Measurements from ENCODE around the gene ELFN2.

Gene ELFN2

GRCh38 chr22:37330200-37331033 is 96.9 kb downstream of the ELFN2 start:
- TF ChIP-seq EGR1 (IDR thresholded peaks at IDR 0.05) (peak; percentile 75), YY1 (IDR thresholded peaks at IDR 0.05; ENCODE audit: low read depth) (no peak), ZBTB7A (IDR thresholded peaks at IDR 0.05; ENCODE audit: low read depth) (peak; percentile 73)

GRCh38 chr22:37329238-37330140 is 97.8 kb downstream of the ELFN2 start:
- TF ChIP-seq USF1 (IDR thresholded peaks at IDR 0.05) (no peak), TCF12 (IDR thresholded peaks at IDR 0.05; ENCODE audit: low read depth) (no peak)

GRCh38 chr22:37328017-37328416 is 99.3 kb downstream of the ELFN2 start:
- peak; percentile 73 for TF ChIP-seq EP300 (IDR thresholded peaks at IDR 0.05; ENCODE audit: borderline replicate concordance)
- peak; percentile 35; the same call in 1 of the 2 replicates for TF ChIP-seq NFIC (IDR thresholded peaks at IDR 0.05)
- peak; percentile 62 for TF ChIP-seq TEAD4 (IDR thresholded peaks at IDR 0.05)
- no peak for TF ChIP-seq RAD21 (IDR thresholded peaks at IDR 0.05; ENCODE audit: low read depth)
- no peak; the same call in 1 of the 2 replicates for TF ChIP-seq FOXM1 (IDR thresholded peaks at IDR 0.05; ENCODE audit: borderline replicate concordance, low read depth)
- peak; percentile 62 for TF ChIP-seq TCF12 (IDR thresholded peaks at IDR 0.05; ENCODE audit: low read depth)
- no peak for TF ChIP-seq CEBPB (IDR thresholded peaks at IDR 0.05)
- no peak for TF ChIP-seq ZBTB7A (IDR thresholded peaks at IDR 0.05; ENCODE audit: low read depth)
- no peak for TF ChIP-seq REST (IDR thresholded peaks at IDR 0.05; ENCODE audit: low read depth)

- TF ChIP-seq CEBPB (IDR thresholded peaks at IDR 0.05) (peak; percentile 56), MAX (IDR thresholded peaks at IDR 0.05) (no peak), RAD21 (IDR thresholded peaks at IDR 0.05; ENCODE audit: low read depth) (peak; percentile 12; the same call in 1 of the 2 replicates), USF1 (IDR thresholded peaks at IDR 0.05) (no peak), TCF12 (IDR thresholded peaks at IDR 0.05; ENCODE audit: low read depth) (0 out of 2 replicates have a peak, but pooled peaks have one; percentile 25), NFIC (IDR thresholded peaks at IDR 0.05) (peak; percentile 69), EP300 (IDR thresholded peaks at IDR 0.05; ENCODE audit: borderline replicate concordance) (peak; percentile 48; the same call in 1 of the 2 replicates)
These were observed 100.6 kb downstream of the ELFN2 start for GRCh38 chr22:37326726-37327125.

GRCh38 chr22:37325039-37325395 is 102.3 kb downstream of the ELFN2 start:
- TF ChIP-seq MAX (IDR thresholded peaks at IDR 0.05) = no peak
- TF ChIP-seq NFIC (IDR thresholded peaks at IDR 0.05) = no peak
- TF ChIP-seq RAD21 (IDR thresholded peaks at IDR 0.05; ENCODE audit: low read depth) = no peak
- no peak for TF ChIP-seq CEBPB (IDR thresholded peaks at IDR 0.05)
- no peak for TF ChIP-seq EP300 (IDR thresholded peaks at IDR 0.05; ENCODE audit: borderline replicate concordance)
- TF ChIP-seq USF1 (IDR thresholded peaks at IDR 0.05) = no peak
- TF ChIP-seq REST (IDR thresholded peaks at IDR 0.05; ENCODE audit: low read depth) = no peak
- no peak for TF ChIP-seq TCF12 (IDR thresholded peaks at IDR 0.05; ENCODE audit: low read depth)
- no peak for TF ChIP-seq EGR1 (IDR thresholded peaks at IDR 0.05)
- TF ChIP-seq TAF1 (IDR thresholded peaks at IDR 0.05; ENCODE audit: low read depth) = no peak
- no peak for TF ChIP-seq TEAD4 (IDR thresholded peaks at IDR 0.05)
- no peak for TF ChIP-seq ZBTB7A (IDR thresholded peaks at IDR 0.05; ENCODE audit: low read depth)
- no peak for TF ChIP-seq CREB1 (IDR thresholded peaks at IDR 0.05; ENCODE audit: low read depth)

Measured in Ishikawa (cell line).